ENCODE data around the gene ZNF599.

- TF ChIP-seq CTCF (IDR thresholded peaks at IDR 0.05; ENCODE audit: low read depth, low read length, poor library complexity, severe bottlenecking) (no peak), EZH2phosphoT487 (IDR thresholded peaks at IDR 0.05; ENCODE audit: borderline replicate concordance, low read length) (no peak)
Observed at GRCh38 chr19:34794066-34794960, 21.3 kb upstream of the ZNF599 start.

Data from DOHH2 (cell line).